Measurements from ENCODE around the gene ATG16L2.
"Not testable (repeated sequence)": the region's sequence is repeated elsewhere in the genome, so short reads cannot be mapped to it uniquely, and the experiment has no call there.

ATG16L2 gene

GRCh38 chr11:72779495-72780128 lies 34.6 kb upstream of the ATG16L2 start:
- DNase-seq, result no peak

GRCh38 chr11:72780296-72781062 lies 33.7 kb upstream of the ATG16L2 start:
- no peak for DNase-seq

GRCh38 chr11:72781063-72781312 lies 33.2 kb upstream of the ATG16L2 start:
- DNase-seq, result no peak

- peak; percentile 34 for DNase-seq
Measured at GRCh38 chr11:72781313-72782080, 32.7 kb upstream of the ATG16L2 start.

GRCh38 chr11:72782081-72782920 lies 31.9 kb upstream of the ATG16L2 start:
- no peak for DNase-seq

- DNase-seq, result no peak
Measured at GRCh38 chr11:72783144-72783905, 30.9 kb upstream of the ATG16L2 start.

- no peak for DNase-seq
Measured at GRCh38 chr11:72784662-72785061, 29.5 kb upstream of the ATG16L2 start.

GRCh38 chr11:72786305-72787215 lies 27.7 kb upstream of the ATG16L2 start:
- DNase-seq, result no peak

GRCh38 chr11:72787216-72788104 lies 26.8 kb upstream of the ATG16L2 start:
- DNase-seq, result no peak

GRCh38 chr11:72788241-72788640 lies 26.0 kb upstream of the ATG16L2 start:
- no peak for DNase-seq

- DNase-seq, result no peak
Measured at GRCh38 chr11:72789493-72790131, 24.6 kb upstream of the ATG16L2 start.

GRCh38 chr11:72791228-72791627 lies 23.0 kb upstream of the ATG16L2 start:
- not testable (repeated sequence) for DNase-seq

GRCh38 chr11:72792437-72793021 lies 21.7 kb upstream of the ATG16L2 start:
- no peak for DNase-seq

- DNase-seq, result no peak
Measured at GRCh38 chr11:72793076-72793424, 21.2 kb upstream of the ATG16L2 start.

- peak; percentile 96 for DNase-seq
Measured at GRCh38 chr11:72793425-72794367, 20.5 kb upstream of the ATG16L2 start, which contains the start of gene STARD10. STARD10 (minus strand) TSS chr11:72794047; CDS start chr11:72781181, 12,866 bp downstream.

- no peak for DNase-seq
Measured at GRCh38 chr11:72798361-72798760, 15.8 kb upstream of the ATG16L2 start.

GRCh38 chr11:72799441-72799840 lies 14.8 kb upstream of the ATG16L2 start:
- DNase-seq, result no peak

GRCh38 chr11:72802822-72803221 lies 11.4 kb upstream of the ATG16L2 start:
- DNase-seq, result no peak

All from activated CD4-positive, alpha-beta T cell treated with anti-CD3 and anti-CD28 coated beads, Interleukin-10, Interleukin-2, amounts not matched to agents 100 ng/mL and 50 ng/mL, durations not matched to agents 16 hours and 8 hours (primary cell).